GM12878 (cell line): Measurements from ENCODE around the gene MSX2.

Source experiments
- BMI1 ChIP-seq: fragments of 450-650 bp; IDR thresholded peaks from 2 replicates; pipeline ENCODE4 v1.6.1; 2016; ENCODE audit warnings: mild to moderate bottlenecking, moderate library complexity, borderline replicate concordance
- CEBPB ChIP-seq, 2 experiments: fragments of 150-350 bp in 1 of 2; IDR thresholded peaks; 2 replicates each; pipeline ENCODE4 v1.6.1; 2012 to 2014; ENCODE audit warnings: low read depth in 2 of 2, low read length in 2 of 2, borderline replicate concordance in 1 of 2, inconsistent platforms in 1 of 2
- CHD2 ChIP-seq: IDR thresholded peaks from 2 replicates; pipeline ENCODE4 v1.6.1; 2011; ENCODE audit warnings: low read depth, low read length, improper control_type of control experiment, borderline replicate concordance
- CTCF ChIP-seq, 3 experiments: IDR thresholded peaks in 2 of 3; conservative IDR thresholded peaks in 1 of 3; 2 replicates each; pipeline ENCODE4 v1.5.1; 2011; ENCODE audit warnings: low read depth in 3 of 3, low read length in 3 of 3, mild to moderate bottlenecking in 3 of 3, control low read depth in 2 of 3, moderate library complexity in 2 of 3, inconsistent platforms in 1 of 3, mixed read lengths in 1 of 3; ENCODE audit not compliant: control insufficient read depth in 2 of 3, insufficient read depth in 1 of 3; ENCODE audit errors: extremely low read depth in 1 of 3
- EGR1 ChIP-seq, 2 experiments: IDR thresholded peaks; 1 replicate in 1 of 2; 2 replicates in 1 of 2; pipeline ENCODE4 v1.6.1; 2011 to 2012; ENCODE audit warnings: low read depth in 2 of 2, low read length in 2 of 2, borderline replicate concordance in 1 of 2, mild to moderate bottlenecking in 1 of 2, moderate library complexity in 1 of 2
- EZH2 ChIP-seq: IDR thresholded peaks from 2 replicates; pipeline ENCODE4 v1.6.1; 2012; ENCODE audit warnings: low read depth, mild to moderate bottlenecking, control low read depth, inconsistent platforms, low read length, borderline replicate concordance; ENCODE audit not compliant: control insufficient read depth
- GATAD2B ChIP-seq: fragments of 450-650 bp; conservative IDR thresholded peaks from 2 replicates; pipeline ENCODE4 v1.6.1; 2017; ENCODE audit warnings: low read depth, mild to moderate bottlenecking, moderate library complexity
- HCFC1 ChIP-seq: fragments of 150-350 bp; IDR thresholded peaks from 2 replicates; pipeline ENCODE4 v1.6.1; 2014; ENCODE audit warnings: low read length
- NFIC ChIP-seq: IDR thresholded peaks from 2 replicates; pipeline ENCODE4 v1.6.1; 2012; ENCODE audit warnings: low read depth, mild to moderate bottlenecking, inconsistent platforms, low read length, moderate library complexity
- NFYB ChIP-seq: IDR thresholded peaks from 2 replicates; pipeline ENCODE4 v1.6.1; 2011; ENCODE audit warnings: low read depth, mild to moderate bottlenecking, low read length, improper control_type of control experiment, moderate library complexity; ENCODE audit not compliant: insufficient read depth
- RCOR1 ChIP-seq: conservative IDR thresholded peaks from 2 replicates; pipeline ENCODE4 v1.6.1; 2012; ENCODE audit warnings: low read depth, low read length, improper control_type of control experiment
- SIN3A ChIP-seq: IDR thresholded peaks from 2 replicates; pipeline ENCODE4 v1.6.1; 2012; ENCODE audit warnings: low read depth, low read length, improper control_type of control experiment
- STAT1 ChIP-seq: fragments of 450-650 bp; conservative IDR thresholded peaks from 2 replicates; pipeline ENCODE4 v1.6.1; 2014; ENCODE audit warnings: antibody characterized with exemption, mild to moderate bottlenecking
- YY1 ChIP-seq: IDR thresholded peaks from 2 replicates; pipeline ENCODE4 v1.6.1; 2011; ENCODE audit warnings: low read depth, mild to moderate bottlenecking, low read length

- TF ChIP-seq NFYB (no peak), EGR1 (IDR thresholded peaks at IDR 0.05; ENCODE audit: borderline replicate concordance in 1 of 2, low read depth in 2 of 2, low read length in 2 of 2) (no peak), NFIC (no peak), BMI1 (no peak), EZH2 (no peak), CHD2 (no peak), STAT1 (no peak), CTCF (IDR thresholded peaks at IDR 0.05 in 2 of 3, conservative IDR thresholded peaks at IDR 0.05 in 1 of 3; ENCODE audit: control insufficient read depth in 2 of 3, extremely low read depth in 1 of 3, insufficient read depth in 1 of 3, low read depth in 3 of 3, low read length in 3 of 3) (no peak), SIN3A (no peak), YY1 (no peak), RCOR1 (no peak), HCFC1 (no peak), CEBPB (IDR thresholded peaks at IDR 0.05; ENCODE audit: borderline replicate concordance in 1 of 2, low read depth in 2 of 2, low read length in 2 of 2) (no peak), GATAD2B (no peak)
Measured at GRCh38 chr5:174733091-174733690, 8.8 kb downstream of the MSX2 start.
